ENCODE measurements around the gene CNIH2. TPM values are rescaled to one million over a fixed set of nuclear protein-coding genes. Genes with fewer than 3 reads are reported as not detected.

Gene CNIH2
- total RNA-seq, 1 donor from 2014 or later: 2.1 TPM

- intact Hi-C loops (cut with micrococcal nuclease): no loop called here
These were observed 18.8 kb upstream of the CNIH2 start for GRCh38 chr11:66259225-66259624.

- intact Hi-C loops (cut with micrococcal nuclease): loop anchor here (10.0 kb wide), 1 partner anchor 1145 kb away; the partner anchor contains the start of genes TM7SF2 and ZNHIT2
These were observed 18.0 kb upstream of the CNIH2 start for GRCh38 chr11:66259956-66260355.

GRCh38 chr11:66261578-66261977 lies 16.4 kb upstream of the CNIH2 start:
- intact Hi-C loops (cut with micrococcal nuclease): loop anchor here (10.0 kb wide), 1 partner anchor 1147 kb away; the partner anchor contains the start of genes TM7SF2 and ZNHIT2

GRCh38 chr11:66262191-66262590 lies 15.8 kb upstream of the CNIH2 start:
- intact Hi-C loops (cut with micrococcal nuclease): loop anchor here (10.0 kb wide), 1 partner anchor 1147 kb away; the partner anchor contains the start of genes TM7SF2 and ZNHIT2

GRCh38 chr11:66262696-66263095 lies 15.3 kb upstream of the CNIH2 start:
- intact Hi-C loops (cut with micrococcal nuclease): loop anchor here (10.0 kb wide), 1 partner anchor 1148 kb away; the partner anchor contains the start of genes TM7SF2 and ZNHIT2

GRCh38 chr11:66263231-66263630 lies 14.7 kb upstream of the CNIH2 start:
- intact Hi-C loops (cut with micrococcal nuclease): loop anchor here (10.0 kb wide), 1 partner anchor 1148 kb away; the partner anchor contains the start of genes TM7SF2 and ZNHIT2

- intact Hi-C loops (cut with micrococcal nuclease): loop anchor here (10.0 kb wide), 1 partner anchor 1149 kb away; the partner anchor contains the start of genes TM7SF2 and ZNHIT2
These were observed 14.2 kb upstream of the CNIH2 start for GRCh38 chr11:66263785-66264184.

GRCh38 chr11:66264383-66264782 lies 13.6 kb upstream of the CNIH2 start:
- intact Hi-C loops (cut with micrococcal nuclease): loop anchor here (10.0 kb wide), 1 partner anchor 1150 kb away; the partner anchor contains the start of genes TM7SF2 and ZNHIT2

- intact Hi-C loops (cut with micrococcal nuclease): loop anchor here (5.0 to 10.0 kb wide), 3 partner anchors 303 to 1948 kb away; partner anchors contain the start of genes PRDX5, SART1, TM7SF2 and TRMT112
These were observed 13.1 kb upstream of the CNIH2 start for GRCh38 chr11:66264914-66265313.

- intact Hi-C loops (cut with micrococcal nuclease): loop anchor here (2.0 to 10.0 kb wide), 4 partner anchors 215 to 1948 kb away; partner anchors contain the start of genes DPP3, PRDX5, SART1 and TM7SF2
These were observed 12.2 kb upstream of the CNIH2 start for GRCh38 chr11:66265531-66266377.

GRCh38 chr11:66266378-66267038 lies 11.5 kb upstream of the CNIH2 start:
- intact Hi-C loops (cut with micrococcal nuclease): loop anchor here (1.0 to 10.0 kb wide), 5 partner anchors 214 to 1949 kb away; partner anchors contain the start of genes DPP3, PCNX3, PRDX5 and SART1

- intact Hi-C loops (cut with micrococcal nuclease): loop anchor here (1.0 to 10.0 kb wide), 5 partner anchors 214 to 1950 kb away; partner anchors contain the start of genes DPP3, PCNX3, PRDX5 and SART1
These were observed 11.0 kb upstream of the CNIH2 start for GRCh38 chr11:66267039-66267378.

- intact Hi-C loops (cut with micrococcal nuclease): loop anchor here (1.0 to 10.0 kb wide), 15 partner anchors 15 to 1950 kb away; partner anchors contain the start of genes BANF1, BRMS1, C11orf68 and CFL1
These were observed 10.4 kb upstream of the CNIH2 start for GRCh38 chr11:66267379-66268243.

- intact Hi-C loops (cut with micrococcal nuclease): loop anchor here (1.0 to 10.0 kb wide), 13 partner anchors 14 to 1951 kb away; partner anchors contain the start of genes BANF1, BRMS1, C11orf68 and CFL1
These were observed 9.6 kb upstream of the CNIH2 start, which contains the start of gene RAB1B for GRCh38 chr11:66268244-66268951. Gene RAB1B, plus strand, starts transcription at chr11:66268639. Its CDS starts 41 bp downstream, at chr11:66268680.

- intact Hi-C loops (cut with micrococcal nuclease): loop anchor here (1.0 to 10.0 kb wide), 13 partner anchors 13 to 1952 kb away; partner anchors contain the start of genes BANF1, BRMS1, C11orf68 and CFL1
These were observed 8.7 kb upstream of the CNIH2 start for GRCh38 chr11:66268952-66269905.

- intact Hi-C loops (cut with micrococcal nuclease): no loop called here
These were observed 6.2 kb upstream of the CNIH2 start for GRCh38 chr11:66271816-66272215.

- intact Hi-C loops (cut with micrococcal nuclease): no loop called here
These were observed 5.4 kb upstream of the CNIH2 start for GRCh38 chr11:66272596-66272995.

- intact Hi-C loops (cut with micrococcal nuclease): no loop called here
These were observed 3.8 kb upstream of the CNIH2 start for GRCh38 chr11:66274219-66274618.
